HepG2 (cell line): ENCODE measurements around the gene DAB1. TPM values are rescaled to one million over a fixed set of nuclear protein-coding genes. Genes with fewer than 3 reads are reported as not detected.

ENCODE experiments used
- ATAC-seq: fragments of 200-7000 bp; cut with Tn5 transposase; 3 replicates; pipeline ENCODE4 v1.9.1; 2020; ENCODE audit warnings: mild to moderate bottlenecking, moderate library complexity
- BruUV-seq: library from RNA; stranded (reverse); fragments of 400-500 nt; replicated peaks from 2 replicates; lab custom pipeline; 2021; lab: Mats Ljungman, UMichigan
- CTCF ChIA-PET: fragments of 300-600 bp; formaldehyde crosslinking; extraction: SDS; loops from one replicate; lab custom pipeline; 2021; ENCODE audit warnings: low total read pairs, inconsistent platforms, low intra/inter-chr PET ratio; lab: Yijun Ruan, JAX
- POLR2A ChIA-PET: fragments of 350-600 bp; sonication (Branson Sonifier 250); formaldehyde crosslinking; loops from one replicate; lab custom pipeline; 2020; ENCODE audit warnings: antibody characterized with exemption, inconsistent platforms; lab: Yijun Ruan, JAX
- DNase-seq: peaks from one replicate; pipeline ENCODE4 v3.0.0-alpha.2; 2015; ENCODE audit warnings: low spot score
- FAIRE-seq: peaks from 3 replicates; lab custom pipeline; 2011; peaks lifted over from hg19 to GRCh38; lab: Jason Lieb, UNC
- H2AFZ ChIP-seq: one replicate; pipeline ENCODE4 v1.6.1; 2011; ENCODE audit warnings: low read length, inconsistent platforms
- H3K27ac ChIP-seq: fragments of 300-600 bp; 3 replicates; pipeline ENCODE4 v1.8.0; 2011; ENCODE audit warnings: mixed run types, mild to moderate bottlenecking, mixed read lengths, low read length, inconsistent platforms; ENCODE audit not compliant: insufficient read depth; ENCODE audit errors: extremely low read length
- H3K27me3 ChIP-seq, 2 experiments: fragments of 200-600 bp in 1 of 2; 2 replicates in 1 of 2; 3 replicates in 1 of 2; pipeline versions ENCODE4 v1.6.0 to v1.8.0; 2011; ENCODE audit warnings: low read length in 2 of 2, mild to moderate bottlenecking in 2 of 2, moderate library complexity in 2 of 2, inconsistent platforms in 1 of 2; ENCODE audit not compliant: insufficient read depth in 2 of 2, control insufficient read depth in 1 of 2
- H3K36me3 ChIP-seq, 2 experiments: fragments of 200-600 bp in 1 of 2; replicated peaks in 1 of 2; 2 replicates in 1 of 2; 3 replicates in 1 of 2; pipeline versions ENCODE4 v1.5.1 to v1.8.0; 2011; ENCODE audit warnings: low read length in 2 of 2, inconsistent platforms in 1 of 2; ENCODE audit not compliant: insufficient read depth in 2 of 2, control insufficient read depth in 1 of 2
- H3K4me1 ChIP-seq: 2 replicates; pipeline ENCODE4 v1.5.1; 2012; ENCODE audit warnings: low read length, inconsistent platforms; ENCODE audit not compliant: insufficient read depth
- H3K4me2 ChIP-seq: 2 replicates; pipeline ENCODE4 v1.6.0; 2011; ENCODE audit warnings: low read depth, low read length, inconsistent platforms
- H3K4me3 ChIP-seq, 3 experiments: fragments of 200-600 bp in 1 of 3; sonication (generic), shearing (Covaris generic) in 1 of 3; replicated peaks in 1 of 3; 2 replicates each; pipeline ENCODE4 v1.5.1; 2011 to 2016; ENCODE audit warnings: low read length in 3 of 3, inconsistent platforms in 2 of 3, low read depth in 2 of 3, mild to moderate bottlenecking in 2 of 3, control low read depth in 1 of 3, mixed read lengths in 1 of 3; ENCODE audit not compliant: insufficient read depth in 1 of 3
- H3K79me2 ChIP-seq: one replicate; pipeline ENCODE4 v1.6.1; 2011; ENCODE audit warnings: low read length, inconsistent platforms; ENCODE audit not compliant: insufficient read depth
- H3K9ac ChIP-seq: 2 replicates; pipeline ENCODE4 v1.6.0; 2011; ENCODE audit warnings: mild to moderate bottlenecking, low read depth, low read length, inconsistent platforms; ENCODE audit not compliant: insufficient read depth
- H3K9me3 ChIP-seq: 2 replicates; pipeline ENCODE4 v1.5.1; 2012; ENCODE audit warnings: mild to moderate bottlenecking, low read length
- H4K20me1 ChIP-seq: 2 replicates; pipeline ENCODE4 v1.6.0; 2011; ENCODE audit warnings: inconsistent platforms, mild to moderate bottlenecking, low read length, moderate library complexity; ENCODE audit not compliant: insufficient read depth
- BRF2 ChIP-seq: sonication (generic); formaldehyde crosslinking; IDR thresholded peaks from 2 replicates; pipeline ENCODE4 v1.8.1; 2022; ENCODE audit warnings: mild to moderate bottlenecking, missing genetic modification reagents
- JARID2 ChIP-seq: sonication (generic); formaldehyde crosslinking; IDR thresholded peaks from 2 replicates; pipeline ENCODE4 v1.8.1; 2023; ENCODE audit warnings: missing genetic modification reagents, inconsistent platforms; ENCODE audit not compliant: insufficient replicate concordance
- KDM1A ChIP-seq: IDR thresholded peaks from 2 replicates; pipeline ENCODE4 v1.6.1; 2016; ENCODE audit warnings: missing compliant biosample characterization
- NFIC ChIP-seq: IDR thresholded peaks from 2 replicates; pipeline ENCODE4 v1.6.1; 2012; ENCODE audit warnings: mild to moderate bottlenecking, low read length, inconsistent platforms
- NFYC ChIP-seq: IDR thresholded peaks from 2 replicates; pipeline ENCODE4 v1.6.1; 2016; ENCODE audit warnings: missing genetic modification reagents, missing compliant biosample characterization
- TAF15 ChIP-seq: fragments of 200-400 bp; formaldehyde crosslinking; IDR thresholded peaks from one replicate; pipeline ENCODE4 v1.6.1; 2018; ENCODE audit warnings: mild to moderate bottlenecking, low read depth, low read length; ENCODE audit not compliant: poor library complexity, severe bottlenecking
- TMF1 ChIP-seq: sonication (generic); formaldehyde crosslinking; IDR thresholded peaks from 2 replicates; pipeline ENCODE4 v1.8.1; 2022; ENCODE audit warnings: low read depth, missing genetic modification reagents
- TRIM24 ChIP-seq: sonication (generic); formaldehyde crosslinking; IDR thresholded peaks from 2 replicates; pipeline ENCODE4 v1.8.0; 2022; ENCODE audit warnings: mild to moderate bottlenecking, missing genetic modification reagents
- ZMYM4 ChIP-seq: sonication (generic); formaldehyde crosslinking; IDR thresholded peaks from 2 replicates; pipeline ENCODE4 v1.8.1; 2023; ENCODE audit warnings: mild to moderate bottlenecking, missing genetic modification reagents
- ZNF225 ChIP-seq: sonication (generic); formaldehyde crosslinking; IDR thresholded peaks from 2 replicates; pipeline ENCODE4 v1.4.0; 2020; ENCODE audit warnings: mild to moderate bottlenecking, missing genetic modification reagents
- ZNF24 ChIP-seq: fragments of 450-650 bp; IDR thresholded peaks from 2 replicates; pipeline ENCODE4 v1.6.1; 2017; ENCODE audit warnings: antibody characterized with exemption, mild to moderate bottlenecking
- ZNF773 ChIP-seq: sonication (generic); formaldehyde crosslinking; IDR thresholded peaks from 2 replicates; pipeline ENCODE4 v1.4.0; 2020; ENCODE audit warnings: missing genetic modification reagents, borderline replicate concordance
- ZXDC ChIP-seq: sonication (generic); formaldehyde crosslinking; IDR thresholded peaks from 2 replicates; pipeline ENCODE4 v1.5.0; 2020; ENCODE audit warnings: mild to moderate bottlenecking, missing genetic modification reagents
- WGBS: methylation state at CpG from one replicate; pipeline ENCODE4 v1.1.6; 2017; ENCODE audit warnings: low lambda C conversion rate; 5-methylcytosine and 5-hydroxymethylcytosine counted together
- in situ Hi-C: cut with HindIII; loops from 2 replicates; pipeline ENCODE4 v1.10.0; 2017; ENCODE audit warnings: low pct_unique_long_range_greater_than_20kb; ENCODE audit not compliant: extremely low pct_ligation_motif_present
- intact Hi-C: fragments of 100-400 bp; cut with micrococcal nuclease; formaldehyde crosslinking; loops from one replicate; pipeline ENCODE4 v1.10.0; 2022; ENCODE audit not compliant: unreplicated experiment
- polyA plus RNA-seq, 8 experiments: library from polyadenylated mRNA; depleted of rRNA in 3 of 8; stranded (reverse) in 7 of 8; unstranded in 1 of 8; fragments of >200 nt; fragmentation: Illumina TruSeq in 4 of 8; extraction: Trizol in 4 of 8; gene quantifications; 2 replicates each; pipeline versions ENCODE4 v1.2.1 to v1.2.3, GENCODE V29; 2011 to 2016; ENCODE audit warnings: low read depth in 4 of 8, missing spikeins in 1 of 8, mixed read lengths in 1 of 8; ENCODE audit not compliant: insufficient read depth in 1 of 8
- total RNA-seq, 5 experiments: library from RNA; depleted of rRNA; stranded (reverse); fragments of >200 nt; fragmentation: Illumina TruSeq; extraction: Trizol; gene quantifications; 2 replicates each; pipeline ENCODE4 v1.2.3, GENCODE V29; 2016; ENCODE audit warnings: low read depth in 1 of 5
- TF ChIP-seq, protein P1 (sequence below): IDR thresholded peaks from 2 replicates; pipeline ENCODE4 v1.6.1; 2016; ENCODE audit warnings: missing biosample characterization, missing genetic modification reagents, low read depth
- TF ChIP-seq, protein P2 (sequence below): sonication (generic); formaldehyde crosslinking; IDR thresholded peaks from 2 replicates; pipeline ENCODE4 v1.4.0; 2020; ENCODE audit warnings: mild to moderate bottlenecking, missing genetic modification reagents
- TF ChIP-seq, protein P3 (sequence below): sonication (generic); formaldehyde crosslinking; IDR thresholded peaks from 2 replicates; pipeline ENCODE4 v1.8.1; 2023; ENCODE audit warnings: mild to moderate bottlenecking, inconsistent platforms, moderate library complexity, missing genetic modification reagents, borderline replicate concordance

DAB1 gene
- total and polyA plus RNA-seq, 2 of the 13 experiments (the other 11 are each of a cell fraction or from before 2014, with no cell fraction given): 0.04 to 0.13 TPM

- Histone ChIP-seq H3K4me2 (no peak overlapping the region), H4K20me1 (no peaks in the 10 kb centered on the region), H3K4me3 (no peak overlapping the region), H3K36me3 (no peaks in the 10 kb centered on the region), H3K9ac (no peak overlapping the region), H3K79me2 (no peaks in the 10 kb centered on the region), H3K27ac (no peak overlapping the region), H3K9me3 (no peaks in the 10 kb centered on the region), H2AFZ (no peak overlapping the region), H3K27me3 (no peaks in the 10 kb centered on the region; a peak in 1 of 5 replicates), H3K4me1 (no peaks in the 10 kb centered on the region)
- ATAC-seq: no peak
- FAIRE-seq: no peak
- CTCF ChIA-PET: no interaction called here
- BruUV-seq: no TSS peak
- intact Hi-C loops: no loop called here
- no peak for TF ChIP-seq ZMYM4 (CRISPR knock-in tag)
- TF ChIP-seq ZXDC (CRISPR knock-in tag): no peak
- TF ChIP-seq, protein P1, sequence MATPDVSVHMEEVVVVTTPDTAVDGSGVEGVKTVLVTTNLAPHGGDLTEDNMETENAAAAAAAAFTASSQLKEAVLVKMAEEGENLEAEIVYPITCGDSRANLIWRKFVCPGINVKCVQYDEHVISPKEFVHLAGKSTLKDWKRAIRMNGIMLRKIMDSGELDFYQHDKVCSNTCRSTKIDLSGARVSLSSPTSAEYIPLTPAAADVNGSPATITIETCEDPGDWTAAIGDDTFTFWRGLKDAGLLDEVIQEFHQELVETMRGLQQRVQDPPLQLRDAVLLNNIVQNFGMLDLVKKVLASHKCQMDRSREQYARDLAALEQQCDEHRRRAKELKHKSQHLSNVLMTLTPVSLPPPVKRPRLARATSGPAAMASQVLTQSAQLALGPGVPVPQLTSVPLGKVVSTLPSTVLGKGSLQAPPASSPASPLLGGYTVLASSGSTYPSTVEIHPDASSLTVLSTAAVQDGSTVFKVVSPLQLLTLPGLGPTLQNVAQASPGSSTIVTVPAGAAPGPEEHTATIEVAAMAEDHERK: no peak
- no peak for TF ChIP-seq JARID2 (CRISPR knock-in tag)
- TF ChIP-seq ZNF24: no peak
- no peak for TF ChIP-seq ZNF773
- no peak for TF ChIP-seq KDM1A (CRISPR knock-in tag)
- TF ChIP-seq TAF15: no peak
- no peak for TF ChIP-seq TMF1 (CRISPR knock-in tag)
- TF ChIP-seq BRF2: no peak
- no peak for TF ChIP-seq TRIM24
- TF ChIP-seq, protein P2, sequence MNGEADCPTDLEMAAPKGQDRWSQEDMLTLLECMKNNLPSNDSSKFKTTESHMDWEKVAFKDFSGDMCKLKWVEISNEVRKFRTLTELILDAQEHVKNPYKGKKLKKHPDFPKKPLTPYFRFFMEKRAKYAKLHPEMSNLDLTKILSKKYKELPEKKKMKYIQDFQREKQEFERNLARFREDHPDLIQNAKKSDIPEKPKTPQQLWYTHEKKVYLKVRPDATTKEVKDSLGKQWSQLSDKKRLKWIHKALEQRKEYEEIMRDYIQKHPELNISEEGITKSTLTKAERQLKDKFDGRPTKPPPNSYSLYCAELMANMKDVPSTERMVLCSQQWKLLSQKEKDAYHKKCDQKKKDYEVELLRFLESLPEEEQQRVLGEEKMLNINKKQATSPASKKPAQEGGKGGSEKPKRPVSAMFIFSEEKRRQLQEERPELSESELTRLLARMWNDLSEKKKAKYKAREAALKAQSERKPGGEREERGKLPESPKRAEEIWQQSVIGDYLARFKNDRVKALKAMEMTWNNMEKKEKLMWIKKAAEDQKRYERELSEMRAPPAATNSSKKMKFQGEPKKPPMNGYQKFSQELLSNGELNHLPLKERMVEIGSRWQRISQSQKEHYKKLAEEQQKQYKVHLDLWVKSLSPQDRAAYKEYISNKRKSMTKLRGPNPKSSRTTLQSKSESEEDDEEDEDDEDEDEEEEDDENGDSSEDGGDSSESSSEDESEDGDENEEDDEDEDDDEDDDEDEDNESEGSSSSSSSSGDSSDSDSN (CRISPR knock-in tag): no peak
- TF ChIP-seq, protein P3, sequence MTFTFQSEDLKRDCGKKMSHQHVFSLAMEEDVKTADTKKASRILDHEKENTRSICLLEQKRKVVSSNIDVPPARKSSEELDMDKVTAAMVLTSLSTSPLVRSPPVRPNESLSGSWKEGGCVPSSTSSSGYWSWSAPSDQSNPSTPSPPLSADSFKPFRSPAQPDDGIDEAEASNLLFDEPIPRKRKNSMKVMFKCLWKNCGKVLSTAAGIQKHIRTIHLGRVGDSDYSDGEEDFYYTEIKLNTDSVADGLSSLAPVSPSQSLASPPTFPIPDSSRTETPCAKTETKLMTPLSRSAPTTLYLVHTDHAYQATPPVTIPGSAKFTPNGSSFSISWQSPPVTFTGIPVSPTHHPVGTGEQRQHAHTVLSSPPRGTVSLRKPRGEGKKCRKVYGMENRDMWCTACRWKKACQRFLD (CRISPR knock-in tag): no peak
- TF ChIP-seq NFIC: no peak
- no peak for TF ChIP-seq ZNF225 (CRISPR knock-in tag)
- TF ChIP-seq NFYC (CRISPR knock-in tag): no peak
- POLR2A ChIA-PET: no interaction called here
- 65% methylated on average over 6 of the region's 6 CpGs for WGBS
- DNase-seq: no peak
- in situ Hi-C loops: no loop called here
Measured at GRCh38 chr1:57218487-57219079, 205.3 kb downstream of the DAB1 start.
